ENCODE measurements around the gene HMGN2. TPM values are rescaled to one million over a fixed set of nuclear protein-coding genes. Genes with fewer than 3 reads are reported as not detected.

HMGN2 gene
- total and polyA plus RNA-seq, 2 of the 13 experiments (the other 11 are each of a cell fraction or from before 2014, with no cell fraction given): 63.4 to 343 TPM

DNA sequence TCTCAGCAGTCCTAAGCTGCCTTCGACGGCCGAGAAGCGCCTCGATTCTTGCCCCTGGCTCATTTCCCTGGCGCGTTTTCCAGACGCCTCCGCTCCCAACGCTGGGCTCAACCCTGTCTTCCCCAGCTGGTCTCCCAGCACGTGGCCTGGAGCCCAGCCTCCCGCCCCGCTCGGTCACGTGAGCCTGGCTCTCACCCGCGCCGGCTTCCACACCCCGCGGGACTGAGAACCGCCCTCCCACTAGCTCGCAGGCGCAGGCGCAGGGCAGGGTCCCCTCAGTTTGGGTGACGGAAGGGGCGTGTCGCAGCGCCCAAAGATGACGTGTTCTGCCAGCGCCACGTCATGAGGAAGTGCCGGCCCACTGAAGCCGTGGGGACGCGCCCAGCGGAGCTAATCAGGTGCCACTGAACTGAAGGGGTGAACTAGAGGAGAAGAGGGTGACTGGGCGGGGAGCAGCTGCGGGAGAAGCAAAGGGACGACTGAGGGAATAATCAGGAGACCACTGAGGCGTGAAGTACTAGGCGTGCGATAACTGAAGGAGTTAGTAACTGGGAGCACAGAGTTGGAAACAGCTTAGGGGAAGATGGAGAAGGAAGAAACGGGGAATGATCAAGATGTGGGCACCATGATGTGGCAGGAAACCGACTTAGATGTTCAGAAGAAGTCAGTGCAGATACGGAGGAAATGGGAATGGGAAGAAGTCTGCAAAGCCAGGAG is 40.1 kb upstream of the HMGN2 start, which contains the start of gene DHDDS (continued):
- TF ChIP-seq AGO1 (IDR thresholded peaks at IDR 0.05; ENCODE audit: low read depth, low read length, poor library complexity, severe bottlenecking): no peak
- no peak; the same call in 1 of the 2 replicates for TF ChIP-seq ZNF503 (CRISPR knock-in tag; IDR thresholded peaks at IDR 0.05)
- TF ChIP-seq ZNF607 (CRISPR knock-in tag; IDR thresholded peaks at IDR 0.05; ENCODE audit: borderline replicate concordance): peak; percentile 98
- 0 out of 2 replicates have a peak, but pooled peaks have one; percentile 56 for TF ChIP-seq AFF4 (CRISPR knock-in tag; IDR thresholded peaks at IDR 0.05)
- peak; percentile 99; the same call in 1 of the 2 replicates for TF ChIP-seq ZNF235 (CRISPR knock-in tag; IDR thresholded peaks at IDR 0.05; ENCODE audit: borderline replicate concordance)
- TF ChIP-seq, protein P1, sequence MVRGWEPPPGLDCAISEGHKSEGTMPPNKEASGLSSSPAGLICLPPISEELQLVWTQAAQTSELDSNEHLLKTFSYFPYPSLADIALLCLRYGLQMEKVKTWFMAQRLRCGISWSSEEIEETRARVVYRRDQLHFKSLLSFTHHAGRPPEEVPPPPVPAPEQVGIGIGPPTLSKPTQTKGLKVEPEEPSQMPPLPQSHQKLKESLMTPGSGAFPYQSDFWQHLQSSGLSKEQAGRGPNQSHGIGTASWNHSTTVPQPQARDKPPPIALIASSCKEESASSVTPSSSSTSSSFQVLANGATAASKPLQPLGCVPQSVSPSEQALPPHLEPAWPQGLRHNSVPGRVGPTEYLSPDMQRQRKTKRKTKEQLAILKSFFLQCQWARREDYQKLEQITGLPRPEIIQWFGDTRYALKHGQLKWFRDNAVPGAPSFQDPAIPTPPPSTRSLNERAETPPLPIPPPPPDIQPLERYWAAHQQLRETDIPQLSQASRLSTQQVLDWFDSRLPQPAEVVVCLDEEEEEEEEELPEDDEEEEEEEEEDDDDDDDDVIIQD (CRISPR knock-in tag; IDR thresholded peaks at IDR 0.05; ENCODE audit: low read depth): peak; percentile 58; the same call in 1 of the 2 replicates
- peak; percentile 68; the same call in 1 of the 2 replicates for TF ChIP-seq TOE1 (CRISPR knock-in tag; IDR thresholded peaks at IDR 0.05)
- peak; percentile 98 for TF ChIP-seq ZMAT3 (CRISPR knock-in tag; conservative IDR thresholded peaks at IDR 0.05)
- TF ChIP-seq ZMYM3 (CRISPR knock-in tag; IDR thresholded peaks at IDR 0.05): peak; percentile 71; the same call in 1 of the 2 replicates
- TF ChIP-seq ZNF550 (CRISPR knock-in tag; IDR thresholded peaks at IDR 0.05; ENCODE audit: borderline replicate concordance): peak; percentile 98
- TF ChIP-seq UBTF (CRISPR knock-in tag; IDR thresholded peaks at IDR 0.05): peak; percentile 58; the same call in 1 of the 2 replicates
- TF ChIP-seq PHF5A (CRISPR knock-in tag; IDR thresholded peaks at IDR 0.05; ENCODE audit: low read depth, unreplicated experiment): peak; percentile 37
- TF ChIP-seq XBP1 (CRISPR knock-in tag; IDR thresholded peaks at IDR 0.05): peak; percentile 94
- TF ChIP-seq, protein P2, sequence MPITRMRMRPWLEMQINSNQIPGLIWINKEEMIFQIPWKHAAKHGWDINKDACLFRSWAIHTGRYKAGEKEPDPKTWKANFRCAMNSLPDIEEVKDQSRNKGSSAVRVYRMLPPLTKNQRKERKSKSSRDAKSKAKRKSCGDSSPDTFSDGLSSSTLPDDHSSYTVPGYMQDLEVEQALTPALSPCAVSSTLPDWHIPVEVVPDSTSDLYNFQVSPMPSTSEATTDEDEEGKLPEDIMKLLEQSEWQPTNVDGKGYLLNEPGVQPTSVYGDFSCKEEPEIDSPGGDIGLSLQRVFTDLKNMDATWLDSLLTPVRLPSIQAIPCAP (CRISPR knock-in tag; IDR thresholded peaks at IDR 0.05; ENCODE audit: low read depth): peak; percentile 51; the same call in 1 of the 2 replicates
- peak; percentile 81 for TF ChIP-seq KAT7 (CRISPR knock-in tag; IDR thresholded peaks at IDR 0.05; ENCODE audit: borderline replicate concordance)
- no peak for TF ChIP-seq NFIC (IDR thresholded peaks at IDR 0.05; ENCODE audit: low read length)
- TF ChIP-seq JUNB (CRISPR knock-in tag; IDR thresholded peaks at IDR 0.05; ENCODE audit: borderline replicate concordance): no peak
- TF ChIP-seq ZNF720 (CRISPR knock-in tag; IDR thresholded peaks at IDR 0.05): no peak

Data from HepG2 (cell line).